PFSK-1 (cell line): ENCODE measurements around the gene NFIL3.

ENCODE experiments used
- FOXP2 ChIP-seq: optimal IDR thresholded peaks from 2 replicates; pipeline ENCODE3; 2011; ENCODE audit warnings: borderline replicate concordance, control low read depth, inconsistent platforms; ENCODE audit not compliant: insufficient read depth; ENCODE audit errors: extremely low read length, extremely low read depth
- POLR2AphosphoS5 ChIP-seq: IDR thresholded peaks from 2 replicates; pipeline ENCODE4 v1.6.1; 2012; ENCODE audit warnings: low read depth, mild to moderate bottlenecking, control low read depth, low read length, moderate library complexity
- SIN3A ChIP-seq: IDR thresholded peaks from 2 replicates; pipeline ENCODE4 v1.6.1; 2012; ENCODE audit warnings: mild to moderate bottlenecking, low read length, moderate library complexity, borderline replicate concordance; ENCODE audit not compliant: insufficient read depth
- TAF1 ChIP-seq: IDR thresholded peaks from 2 replicates; pipeline ENCODE4 v1.6.1; 2012; ENCODE audit warnings: low read length, control low read depth, borderline replicate concordance; ENCODE audit not compliant: insufficient read depth
- TF ChIP-seq, protein P1 (sequence below), 2 experiments: IDR thresholded peaks; 2 replicates each; pipeline versions ENCODE4 v1.6.1 to v1.8.0; 2011 to 2012; ENCODE audit warnings: low read depth in 2 of 2, low read length in 2 of 2, control low read depth in 1 of 2, inconsistent platforms in 1 of 2, mild to moderate bottlenecking in 1 of 2, moderate library complexity in 1 of 2; ENCODE audit not compliant: insufficient read depth in 1 of 2

The NFIL3 gene

DNA sequence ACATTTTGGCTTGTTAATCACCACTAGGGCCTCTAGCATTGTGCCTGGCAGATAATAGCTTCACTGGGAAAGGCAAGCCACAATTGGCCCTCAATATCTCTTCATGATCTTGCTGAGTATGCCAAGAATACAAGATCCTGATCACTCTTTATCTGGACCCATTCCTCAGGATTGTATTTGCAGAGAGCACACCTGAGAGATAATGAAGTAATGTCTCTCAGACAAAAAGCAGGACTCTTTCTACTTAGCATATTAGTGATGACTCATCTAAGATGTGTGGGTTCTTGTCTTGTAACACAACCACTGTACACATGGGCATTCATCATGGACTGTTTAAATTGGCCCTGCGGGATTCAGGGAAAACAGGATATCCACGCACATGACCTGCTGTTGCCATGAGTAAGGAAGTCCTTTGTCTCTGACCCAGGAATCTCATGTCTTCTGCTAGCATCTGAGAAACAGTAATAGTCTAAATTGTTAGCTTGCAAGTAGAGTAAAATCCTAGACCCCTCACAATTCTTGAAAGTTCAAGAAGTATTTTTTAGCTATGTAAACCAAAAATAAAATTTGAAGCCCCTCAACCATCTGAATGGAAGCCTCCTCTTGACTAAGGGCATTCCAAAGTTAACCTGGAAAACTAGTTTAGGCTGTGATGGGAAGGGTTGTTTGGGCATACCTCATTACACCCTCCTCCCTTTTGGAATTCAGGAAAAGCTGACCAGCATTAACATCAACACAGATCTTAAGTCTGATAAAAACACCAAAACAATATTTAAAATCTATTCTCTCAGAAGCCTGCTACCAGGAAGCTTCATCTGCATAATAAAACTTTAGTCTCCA is 28.0 kb upstream of the NFIL3 start:
- TF ChIP-seq SIN3A, result no peak
- TF ChIP-seq TAF1, result no peak
- no peak for TF ChIP-seq POLR2AphosphoS5
- no peak for TF ChIP-seq FOXP2
- TF ChIP-seq, protein P1, sequence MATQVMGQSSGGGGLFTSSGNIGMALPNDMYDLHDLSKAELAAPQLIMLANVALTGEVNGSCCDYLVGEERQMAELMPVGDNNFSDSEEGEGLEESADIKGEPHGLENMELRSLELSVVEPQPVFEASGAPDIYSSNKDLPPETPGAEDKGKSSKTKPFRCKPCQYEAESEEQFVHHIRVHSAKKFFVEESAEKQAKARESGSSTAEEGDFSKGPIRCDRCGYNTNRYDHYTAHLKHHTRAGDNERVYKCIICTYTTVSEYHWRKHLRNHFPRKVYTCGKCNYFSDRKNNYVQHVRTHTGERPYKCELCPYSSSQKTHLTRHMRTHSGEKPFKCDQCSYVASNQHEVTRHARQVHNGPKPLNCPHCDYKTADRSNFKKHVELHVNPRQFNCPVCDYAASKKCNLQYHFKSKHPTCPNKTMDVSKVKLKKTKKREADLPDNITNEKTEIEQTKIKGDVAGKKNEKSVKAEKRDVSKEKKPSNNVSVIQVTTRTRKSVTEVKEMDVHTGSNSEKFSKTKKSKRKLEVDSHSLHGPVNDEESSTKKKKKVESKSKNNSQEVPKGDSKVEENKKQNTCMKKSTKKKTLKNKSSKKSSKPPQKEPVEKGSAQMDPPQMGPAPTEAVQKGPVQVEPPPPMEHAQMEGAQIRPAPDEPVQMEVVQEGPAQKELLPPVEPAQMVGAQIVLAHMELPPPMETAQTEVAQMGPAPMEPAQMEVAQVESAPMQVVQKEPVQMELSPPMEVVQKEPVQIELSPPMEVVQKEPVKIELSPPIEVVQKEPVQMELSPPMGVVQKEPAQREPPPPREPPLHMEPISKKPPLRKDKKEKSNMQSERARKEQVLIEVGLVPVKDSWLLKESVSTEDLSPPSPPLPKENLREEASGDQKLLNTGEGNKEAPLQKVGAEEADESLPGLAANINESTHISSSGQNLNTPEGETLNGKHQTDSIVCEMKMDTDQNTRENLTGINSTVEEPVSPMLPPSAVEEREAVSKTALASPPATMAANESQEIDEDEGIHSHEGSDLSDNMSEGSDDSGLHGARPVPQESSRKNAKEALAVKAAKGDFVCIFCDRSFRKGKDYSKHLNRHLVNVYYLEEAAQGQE (IDR thresholded peaks at IDR 0.05; ENCODE audit: insufficient read depth in 1 of 2, low read depth in 2 of 2, low read length in 2 of 2), result no peak

GRCh38 chr9:91445135-91445534 is 21.5 kb upstream of the NFIL3 start:
- no peak for TF ChIP-seq FOXP2
- TF ChIP-seq TAF1, result no peak
- TF ChIP-seq, protein P1 (IDR thresholded peaks at IDR 0.05; ENCODE audit: insufficient read depth in 1 of 2, low read depth in 2 of 2, low read length in 2 of 2), result no peak
- no peak for TF ChIP-seq POLR2AphosphoS5
- TF ChIP-seq SIN3A, result no peak

DNA sequence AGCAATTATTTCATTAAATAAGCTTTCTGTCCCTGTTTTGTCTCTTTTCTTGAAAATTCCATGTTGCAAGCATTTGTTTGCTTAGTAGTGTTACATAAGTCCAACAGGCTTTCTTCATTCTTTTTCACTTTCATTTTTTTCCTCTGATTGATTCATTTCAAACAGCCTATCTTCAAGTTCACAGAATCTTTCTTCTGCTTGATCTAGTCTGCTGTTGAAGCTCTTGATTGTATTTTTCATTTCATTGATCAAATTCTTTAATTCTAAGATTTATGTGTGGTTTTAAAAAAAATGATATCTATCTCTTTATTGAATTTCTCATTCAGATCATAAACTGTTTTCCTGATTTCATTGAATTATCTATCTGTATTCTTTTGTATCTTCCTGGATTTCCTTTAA is 20.4 kb upstream of the NFIL3 start:
- no peak for TF ChIP-seq FOXP2
- TF ChIP-seq SIN3A, result no peak
- TF ChIP-seq, protein P1 (IDR thresholded peaks at IDR 0.05; ENCODE audit: insufficient read depth in 1 of 2, low read depth in 2 of 2, low read length in 2 of 2), result no peak
- no peak for TF ChIP-seq POLR2AphosphoS5
- no peak for TF ChIP-seq TAF1

- no peak for TF ChIP-seq POLR2AphosphoS5
- no peak for TF ChIP-seq TAF1
- TF ChIP-seq, protein P1 (IDR thresholded peaks at IDR 0.05; ENCODE audit: insufficient read depth in 1 of 2, low read depth in 2 of 2, low read length in 2 of 2), result no peak
- TF ChIP-seq SIN3A, result no peak
- no peak for TF ChIP-seq FOXP2
These were observed 19.8 kb upstream of the NFIL3 start for GRCh38 chr9:91443321-91443993.

DNA sequence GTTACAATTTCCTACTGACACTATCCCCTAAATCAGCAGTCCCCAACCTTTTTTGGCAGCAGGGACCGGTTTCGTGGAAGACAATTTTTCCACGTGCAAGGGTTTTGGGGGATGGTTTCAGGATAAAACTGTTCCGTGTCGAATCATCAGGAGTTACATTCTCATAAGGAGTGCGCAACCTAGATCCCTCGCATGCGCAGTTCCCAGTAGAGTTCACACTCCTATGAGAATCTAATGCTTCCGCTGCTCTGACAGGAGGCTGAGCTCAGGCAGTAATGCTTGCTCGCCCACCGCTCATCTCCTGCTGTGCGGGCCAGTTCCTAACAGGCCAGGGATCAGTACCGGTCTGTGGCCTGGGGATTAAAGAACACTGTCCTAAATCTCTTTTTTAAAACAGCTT is 13.2 kb upstream of the NFIL3 start:
- no peak for TF ChIP-seq TAF1
- TF ChIP-seq SIN3A, result no peak
- no peak for TF ChIP-seq POLR2AphosphoS5
- no peak for TF ChIP-seq FOXP2
- TF ChIP-seq, protein P1 (IDR thresholded peaks at IDR 0.05; ENCODE audit: insufficient read depth in 1 of 2, low read depth in 2 of 2, low read length in 2 of 2), result no peak
